ENCODE data around the gene FZD2.
A peak's percentile ranks its signal among the peaks of the same experiment; 100 is the strongest.

The FZD2 gene

GRCh38 chr17:44548376-44549230 is 8.7 kb upstream of the FZD2 start:
- H3K9ac ChIP-seq (ENCODE audit: low read length), result peak overlapping the region; percentile 48
- H3K27me3 ChIP-seq (replicated peaks; ENCODE audit: control insufficient read depth, insufficient read depth, low read length), result no peaks in the 10 kb centered on the region
- no peaks in the 10 kb centered on the region for H3K36me3 ChIP-seq (ENCODE audit: control insufficient read depth, insufficient read depth, low read length, severe bottlenecking)
- H3K9me3 ChIP-seq (ENCODE audit: control insufficient read depth, low read length), result no peaks in the 10 kb centered on the region
- H3K4me3 ChIP-seq (ENCODE audit: low read length), result no peak overlapping the region
- peaks cover 55% of the 10 kb centered on the region for H3K4me1 ChIP-seq (ENCODE audit: control insufficient read depth, insufficient read depth, low read length)
- DNase-seq (ENCODE audit: low read depth), result no peak

- H3K4me1 ChIP-seq (ENCODE audit: control insufficient read depth, insufficient read depth, low read length), result peaks cover 44% of the 10 kb centered on the region
These were observed 7.6 kb upstream of the FZD2 start for GRCh38 chr17:44549686-44550085.

GRCh38 chr17:44552361-44552760 is 4.9 kb upstream of the FZD2 start:
- Histone ChIP-seq H3K9me3 (ENCODE audit: control insufficient read depth, low read length) (no peaks in the 10 kb centered on the region), H3K4me1 (ENCODE audit: control insufficient read depth, insufficient read depth, low read length) (peaks cover 34% of the 10 kb centered on the region), H3K9ac (ENCODE audit: low read length) (no peak overlapping the region), H3K4me3 (ENCODE audit: low read length) (no peak overlapping the region), H3K36me3 (ENCODE audit: control insufficient read depth, insufficient read depth, low read length, severe bottlenecking) (no peaks in the 10 kb centered on the region), H3K27me3 (replicated peaks; ENCODE audit: control insufficient read depth, insufficient read depth, low read length) (no peaks in the 10 kb centered on the region)
- peak; percentile 65 for DNase-seq (ENCODE audit: low read depth)

More at GRCh38 chr17:44549686-44550085, 7.6 kb upstream of the FZD2 start:
- Histone ChIP-seq H3K27me3 (replicated peaks; ENCODE audit: control insufficient read depth, insufficient read depth, low read length) (no peaks in the 10 kb centered on the region), H3K9me3 (ENCODE audit: control insufficient read depth, low read length) (no peaks in the 10 kb centered on the region), H3K36me3 (ENCODE audit: control insufficient read depth, insufficient read depth, low read length, severe bottlenecking) (no peaks in the 10 kb centered on the region), H3K9ac (ENCODE audit: low read length) (no peak overlapping the region), H3K4me3 (ENCODE audit: low read length) (no peak overlapping the region)
- DNase-seq (ENCODE audit: low read depth), result no peak

GRCh38 chr17:44555099-44555498 is 2.2 kb upstream of the FZD2 start:
- Histone ChIP-seq H3K4me1 (ENCODE audit: control insufficient read depth, insufficient read depth, low read length) (peaks cover 21% of the 10 kb centered on the region), H3K4me3 (ENCODE audit: low read length) (no peak overlapping the region), H3K27me3 (replicated peaks; ENCODE audit: control insufficient read depth, insufficient read depth, low read length) (no peaks in the 10 kb centered on the region)

GRCh38 chr17:44556166-44556831 is 985 bp upstream of the FZD2 start:
- Histone ChIP-seq H3K27me3 (replicated peaks; ENCODE audit: control insufficient read depth, insufficient read depth, low read length) (no peaks in the 10 kb centered on the region), H3K4me3 (ENCODE audit: low read length) (peak overlapping the region; percentile 87), H3K4me1 (ENCODE audit: control insufficient read depth, insufficient read depth, low read length) (peaks cover 21% of the 10 kb centered on the region), H3K9ac (ENCODE audit: low read length) (peak overlapping the region; percentile 94), H3K9me3 (ENCODE audit: control insufficient read depth, low read length) (no peaks in the 10 kb centered on the region), H3K36me3 (ENCODE audit: control insufficient read depth, insufficient read depth, low read length, severe bottlenecking) (no peaks in the 10 kb centered on the region)
- DNase-seq (ENCODE audit: low read depth), result peak; percentile 76

More at GRCh38 chr17:44555099-44555498, 2.2 kb upstream of the FZD2 start:
- H3K9ac ChIP-seq (ENCODE audit: low read length), result no peak overlapping the region
- no peaks in the 10 kb centered on the region for H3K36me3 ChIP-seq (ENCODE audit: control insufficient read depth, insufficient read depth, low read length, severe bottlenecking)
- DNase-seq (ENCODE audit: low read depth), result no peak
- no peaks in the 10 kb centered on the region for H3K9me3 ChIP-seq (ENCODE audit: control insufficient read depth, low read length)

- Histone ChIP-seq H3K9ac (ENCODE audit: low read length) (peak overlapping the region; percentile 71), H3K27me3 (replicated peaks; ENCODE audit: control insufficient read depth, insufficient read depth, low read length) (no peaks in the 10 kb centered on the region), H3K9me3 (ENCODE audit: control insufficient read depth, low read length) (no peaks in the 10 kb centered on the region), H3K36me3 (ENCODE audit: control insufficient read depth, insufficient read depth, low read length, severe bottlenecking) (no peaks in the 10 kb centered on the region), H3K4me1 (ENCODE audit: control insufficient read depth, insufficient read depth, low read length) (peaks cover 14% of the 10 kb centered on the region), H3K4me3 (ENCODE audit: low read length) (peak overlapping the region; percentile 81)
- peak; percentile 69 for DNase-seq (ENCODE audit: low read depth)
These were observed 484 bp downstream of the FZD2 start for GRCh38 chr17:44557651-44558285.

- no peaks in the 10 kb centered on the region for H3K9me3 ChIP-seq (ENCODE audit: control insufficient read depth, low read length)
- H3K36me3 ChIP-seq (ENCODE audit: control insufficient read depth, insufficient read depth, low read length, severe bottlenecking), result no peaks in the 10 kb centered on the region
- H3K9ac ChIP-seq (ENCODE audit: low read length), result peak overlapping the region; percentile 71
- H3K4me1 ChIP-seq (ENCODE audit: control insufficient read depth, insufficient read depth, low read length), result peaks cover 13% of the 10 kb centered on the region
- H3K4me3 ChIP-seq (ENCODE audit: low read length), result peak overlapping the region; percentile 81
- peak; percentile 42 for DNase-seq (ENCODE audit: low read depth)
- H3K27me3 ChIP-seq (replicated peaks; ENCODE audit: control insufficient read depth, insufficient read depth, low read length), result no peaks in the 10 kb centered on the region
These were observed 1.0 kb downstream of the FZD2 start for GRCh38 chr17:44558334-44558709.

- H3K9me3 ChIP-seq (ENCODE audit: control insufficient read depth, low read length), result no peaks in the 10 kb centered on the region
- peaks cover 13% of the 10 kb centered on the region for H3K4me1 ChIP-seq (ENCODE audit: control insufficient read depth, insufficient read depth, low read length)
- H3K27me3 ChIP-seq (replicated peaks; ENCODE audit: control insufficient read depth, insufficient read depth, low read length), result no peaks in the 10 kb centered on the region
- H3K9ac ChIP-seq (ENCODE audit: low read length), result peak overlapping the region; percentile 77
- no peaks in the 10 kb centered on the region for H3K36me3 ChIP-seq (ENCODE audit: control insufficient read depth, insufficient read depth, low read length, severe bottlenecking)
- peak; percentile 65 for DNase-seq (ENCODE audit: low read depth)
- peak overlapping the region; percentile 81 for H3K4me3 ChIP-seq (ENCODE audit: low read length)
These were observed 1.7 kb downstream of the FZD2 start for GRCh38 chr17:44558710-44559633.

GRCh38 chr17:44559634-44560554 is 2.6 kb downstream of the FZD2 start:
- Histone ChIP-seq H3K9me3 (ENCODE audit: control insufficient read depth, low read length) (no peaks in the 10 kb centered on the region), H3K9ac (ENCODE audit: low read length) (peak overlapping the region; percentile 77), H3K27me3 (replicated peaks; ENCODE audit: control insufficient read depth, insufficient read depth, low read length) (no peaks in the 10 kb centered on the region), H3K4me1 (ENCODE audit: control insufficient read depth, insufficient read depth, low read length) (peaks cover 13% of the 10 kb centered on the region), H3K4me3 (ENCODE audit: low read length) (peak overlapping the region; percentile 81), H3K36me3 (ENCODE audit: control insufficient read depth, insufficient read depth, low read length, severe bottlenecking) (no peaks in the 10 kb centered on the region)
- peak; percentile 65 for DNase-seq (ENCODE audit: low read depth)

- Histone ChIP-seq H3K9me3 (ENCODE audit: control insufficient read depth, low read length) (no peaks in the 10 kb centered on the region), H3K9ac (ENCODE audit: low read length) (no peak overlapping the region), H3K4me3 (ENCODE audit: low read length) (no peak overlapping the region), H3K4me1 (ENCODE audit: control insufficient read depth, insufficient read depth, low read length) (peaks cover 8% of the 10 kb centered on the region), H3K27me3 (replicated peaks; ENCODE audit: control insufficient read depth, insufficient read depth, low read length) (no peaks in the 10 kb centered on the region), H3K36me3 (ENCODE audit: control insufficient read depth, insufficient read depth, low read length, severe bottlenecking) (no peaks in the 10 kb centered on the region)
- DNase-seq (ENCODE audit: low read depth), result no peak
These were observed 3.9 kb downstream of the FZD2 start for GRCh38 chr17:44561237-44561623.

Measured in adipocyte (in vitro differentiated cells).